Left renal cortex interstitium (tissue), 4 donors: ENCODE measurements around the gene SUPT6H. TPM values are rescaled to one million over a fixed set of nuclear protein-coding genes. Genes with fewer than 3 reads are reported as not detected.
"Not testable (repeated sequence)": the region's sequence is repeated elsewhere in the genome, so short reads cannot be mapped to it uniquely, and the experiment has no call there.

Experiments used
- DNase-seq, 4 donors: peaks; one replicate each; pipeline ENCODE4 v3.0.0-alpha.2; 2013; ENCODE audit warnings: low read depth in 4 of 4, low spot score in 2 of 4, missing footprints in 1 of 4
- polyA plus RNA-seq, 4 donors: library from polyadenylated mRNA; unstranded; fragments of 120-200 nt; gene quantifications; one replicate each; pipeline ENCODE4 v1.2.1, GENCODE V29; 2013; ENCODE audit not compliant: insufficient read length in 4 of 4

The SUPT6H gene
- polyA plus RNA-seq, 4 donors = 63.1 to 83.7 (median 74.1) TPM

- DNase-seq = no peak
Measured at GRCh38 chr17:28734712-28735241, 72.8 kb downstream of the SUPT6H start.

GRCh38 chr17:28735242-28735722 lies 73.3 kb downstream of the SUPT6H start:
- DNase-seq = no peak

DNA sequence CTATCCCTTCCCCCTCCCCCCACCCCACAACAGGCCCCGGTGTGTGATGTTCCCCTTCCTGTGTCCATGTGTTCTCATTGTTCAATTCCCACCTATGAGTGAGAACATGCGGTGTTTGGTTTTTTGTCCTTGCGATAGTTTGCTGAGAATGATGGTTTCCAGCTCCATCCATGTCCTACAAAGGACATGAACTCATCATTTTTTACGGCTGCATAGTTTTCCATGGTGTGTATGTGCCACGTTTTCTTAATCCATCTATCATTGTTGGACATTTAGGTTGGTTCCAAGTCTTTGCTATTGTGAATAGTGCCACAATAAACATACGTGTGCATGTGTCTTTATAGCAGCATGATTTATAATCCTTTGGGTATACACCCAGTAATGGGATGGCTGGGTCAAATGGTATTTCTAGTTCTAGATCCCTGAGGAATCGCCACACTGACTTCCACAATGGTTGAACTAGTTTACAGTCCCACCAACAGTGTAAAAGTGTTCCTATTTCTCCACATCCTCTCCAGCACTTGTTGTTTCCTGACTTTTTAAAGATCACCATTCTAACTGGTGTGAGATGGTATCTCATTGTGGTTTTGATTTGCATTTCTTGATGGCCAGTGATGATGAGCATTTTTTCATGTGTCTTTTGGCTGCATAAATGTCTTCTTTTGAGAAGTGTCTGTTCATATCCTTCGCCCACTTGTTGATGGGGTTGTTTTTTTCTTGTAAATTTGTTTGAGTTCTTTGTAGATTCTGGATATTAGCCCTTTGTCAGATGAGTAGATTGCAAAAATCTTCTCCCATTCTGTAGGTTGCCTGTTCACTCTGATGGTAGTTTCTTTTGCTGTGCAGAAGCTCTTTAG lies 74.1 kb downstream of the SUPT6H start:
- DNase-seq = not testable (repeated sequence)

- DNase-seq = no peak
Measured at GRCh38 chr17:28737316-28737715, 75.3 kb downstream of the SUPT6H start.

GRCh38 chr17:28737770-28738679 lies 76.0 kb downstream of the SUPT6H start:
- no peak for DNase-seq

GRCh38 chr17:28738680-28739384 lies 76.8 kb downstream of the SUPT6H start:
- DNase-seq = no peak

DNA sequence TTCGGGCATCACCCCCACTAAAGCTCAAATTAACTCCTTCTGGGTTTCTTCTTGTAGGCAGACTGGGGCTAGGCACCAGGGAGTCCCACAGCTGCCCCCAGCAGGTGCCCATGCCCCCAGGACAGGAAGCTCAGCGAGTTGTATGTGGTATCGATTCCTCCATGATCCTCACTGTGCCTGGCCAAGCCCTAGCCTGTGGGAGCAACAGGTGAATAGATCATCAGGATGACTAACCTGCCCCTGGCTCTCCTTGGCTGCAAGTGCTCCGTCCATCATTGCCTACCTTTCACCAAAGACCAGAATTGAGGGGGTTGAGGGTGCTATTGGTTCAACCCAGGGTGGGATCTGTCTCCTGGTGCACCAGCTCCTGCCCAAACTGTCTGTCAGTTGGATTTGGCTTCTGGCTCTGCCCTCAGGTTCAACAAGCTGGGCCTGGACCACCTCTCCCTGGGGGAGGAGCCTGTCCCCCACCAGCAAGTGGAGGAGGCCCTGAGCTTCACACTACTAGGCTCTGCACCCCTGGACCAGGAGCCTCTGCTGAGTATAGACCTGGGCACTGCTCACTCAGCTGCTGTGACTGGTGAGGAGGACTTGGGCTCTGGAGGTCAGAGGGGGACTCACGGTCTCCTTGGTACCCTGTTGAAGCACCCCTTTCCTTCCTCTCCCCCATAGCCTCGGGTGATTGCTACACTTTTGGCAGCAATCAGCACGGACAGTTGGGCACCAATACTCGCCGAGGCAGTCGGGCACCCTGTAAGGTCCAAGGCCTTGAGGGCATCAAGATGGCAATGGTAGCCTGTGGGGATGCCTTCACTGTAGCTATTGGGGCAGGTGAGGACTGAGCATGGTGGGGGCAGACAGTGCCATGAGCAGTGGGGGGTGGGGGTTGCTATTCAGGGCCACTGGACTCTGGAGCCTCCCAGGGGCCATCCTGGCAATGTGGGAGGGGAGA lies 78.7 kb downstream of the SUPT6H start:
- no peak for DNase-seq

DNA sequence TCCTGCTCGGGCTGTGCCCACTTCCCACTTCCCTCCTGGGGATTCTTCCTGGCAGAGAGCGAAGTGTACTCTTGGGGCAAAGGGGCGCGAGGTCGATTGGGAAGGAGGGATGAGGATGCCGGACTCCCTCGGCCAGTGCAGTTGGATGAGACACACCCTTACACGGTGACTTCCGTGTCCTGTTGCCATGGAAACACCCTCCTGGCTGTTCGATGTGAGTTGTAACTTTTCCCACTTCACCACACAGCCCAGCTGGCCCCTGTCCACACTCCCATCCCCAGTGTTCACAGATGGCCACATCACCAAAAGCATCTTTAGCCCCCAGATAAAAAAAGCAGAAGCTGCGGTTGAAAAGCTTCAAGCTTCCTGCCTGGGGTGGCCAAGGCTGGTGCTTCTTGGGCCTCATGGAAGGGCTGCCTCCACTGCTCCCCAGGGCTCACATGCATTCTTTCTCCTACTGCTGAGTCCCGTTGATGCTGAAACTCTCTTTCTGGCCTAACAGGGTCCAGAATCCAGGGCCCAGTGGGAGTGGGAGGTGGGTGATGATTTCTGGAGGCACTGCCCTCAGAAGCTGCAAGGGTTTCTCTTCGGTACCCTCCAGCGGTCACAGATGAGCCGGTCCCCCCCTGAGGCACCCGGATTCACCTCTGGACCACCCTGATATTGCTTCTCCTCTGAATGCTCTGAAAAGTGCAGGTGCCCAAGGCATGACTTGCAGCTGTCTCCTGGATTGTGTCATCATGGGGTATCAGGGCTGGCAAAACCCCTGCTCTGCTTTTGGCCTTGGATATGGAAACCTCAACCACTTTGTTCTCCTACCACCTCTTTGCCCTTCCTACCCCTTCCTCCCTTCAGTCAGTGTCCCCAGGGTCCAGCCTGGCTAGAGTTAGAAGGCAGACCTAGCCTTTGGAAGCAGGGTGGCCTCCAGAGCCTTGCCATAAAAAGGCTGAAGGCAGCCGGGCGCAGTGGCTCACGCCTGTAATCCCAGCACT lies 79.6 kb downstream of the SUPT6H start:
- no peak for DNase-seq

- DNase-seq = peak in 1 of 4 donors; percentile 77
Measured at GRCh38 chr17:28743243-28744103, 81.5 kb downstream of the SUPT6H start, which contains the start of gene TRAF4. Gene TRAF4 (plus strand): TSS chr17:28744011. CDS start chr17:28744113, 102 bp downstream.

DNA sequence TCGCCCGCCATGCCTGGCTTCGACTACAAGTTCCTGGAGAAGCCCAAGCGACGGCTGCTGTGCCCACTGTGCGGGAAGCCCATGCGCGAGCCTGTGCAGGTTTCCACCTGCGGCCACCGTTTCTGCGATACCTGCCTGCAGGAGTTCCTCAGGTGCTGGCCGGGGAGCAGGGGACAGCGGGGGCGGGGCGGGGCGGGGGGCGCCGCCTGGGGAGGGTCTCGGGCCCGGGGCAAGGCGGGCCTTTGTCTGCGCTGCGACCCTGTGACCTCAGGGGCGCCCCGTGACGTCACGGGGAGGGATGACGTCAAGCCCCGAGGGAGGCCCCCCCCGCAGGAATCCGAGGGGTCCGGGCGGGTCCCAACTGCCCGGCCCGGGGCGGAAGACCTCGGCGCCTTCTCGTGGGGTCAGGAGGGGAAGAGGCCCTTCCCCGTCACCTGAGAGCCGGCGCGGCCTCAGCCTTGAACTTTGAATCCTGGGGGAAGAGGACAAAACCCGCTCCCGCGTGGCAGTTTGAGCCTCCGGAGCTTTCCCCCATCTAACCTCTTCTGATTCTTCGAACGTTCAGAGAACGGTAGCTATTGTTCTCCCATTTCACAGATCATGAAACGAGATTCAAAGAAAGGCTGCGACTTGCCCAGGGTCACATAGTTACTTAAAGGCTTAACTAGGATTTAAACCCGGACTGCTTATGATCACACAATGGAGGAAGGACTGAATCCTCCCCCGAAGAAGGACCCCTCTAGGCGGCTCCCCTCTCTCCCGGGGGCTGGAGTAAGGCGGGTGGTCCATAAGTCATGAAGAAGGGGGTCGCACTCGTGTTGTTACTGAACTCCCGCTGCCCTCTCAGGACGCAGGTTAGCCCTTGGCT lies 82.3 kb downstream of the SUPT6H start:
- no peak for DNase-seq

DNA sequence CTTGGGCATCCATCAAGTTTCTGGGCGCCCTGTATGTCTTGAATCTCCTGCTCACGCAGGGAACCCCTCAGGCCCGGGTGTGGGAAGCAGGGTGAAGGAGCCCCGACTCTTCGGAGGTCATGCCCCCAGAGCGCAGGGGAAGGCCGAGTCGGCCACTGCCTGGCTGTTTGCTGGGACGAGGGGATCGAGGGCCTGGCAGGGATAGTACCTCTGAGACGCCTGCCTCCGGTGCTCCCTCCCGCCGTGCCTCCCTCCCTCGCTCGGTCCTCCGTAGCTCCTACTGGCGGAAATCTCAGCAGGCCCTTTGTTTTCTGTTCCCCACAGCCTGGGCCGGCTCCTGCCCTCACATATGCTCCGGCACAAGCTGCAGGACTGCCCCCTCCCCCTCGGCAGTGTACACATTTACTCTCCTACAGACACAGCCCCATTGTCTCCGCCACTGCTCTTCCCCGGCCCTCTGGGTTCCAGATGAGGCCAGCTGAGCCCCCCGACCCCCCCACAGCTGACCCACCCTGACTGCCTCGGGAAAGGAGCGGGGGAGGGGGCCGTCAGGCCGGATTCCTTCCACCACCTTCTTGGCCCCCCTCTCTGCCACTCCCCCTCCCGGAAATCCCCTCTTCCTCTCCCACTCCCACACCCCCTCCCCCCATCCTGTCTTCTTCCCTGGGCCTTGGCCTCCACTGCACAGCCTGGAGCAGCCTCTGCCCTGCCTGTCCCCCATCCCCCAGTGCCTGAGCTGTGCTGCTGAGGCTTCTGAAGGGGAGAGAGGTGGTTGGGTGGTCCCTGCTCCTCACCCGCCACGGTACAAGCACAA lies 83.2 kb downstream of the SUPT6H start:
- DNase-seq = peak in 3 of 4 donors; percentile 66 to 69 (median 68)

GRCh38 chr17:28745786-28746411 lies 83.9 kb downstream of the SUPT6H start:
- peak in 3 of 4 donors; percentile 57 to 69 (median 66) for DNase-seq

DNA sequence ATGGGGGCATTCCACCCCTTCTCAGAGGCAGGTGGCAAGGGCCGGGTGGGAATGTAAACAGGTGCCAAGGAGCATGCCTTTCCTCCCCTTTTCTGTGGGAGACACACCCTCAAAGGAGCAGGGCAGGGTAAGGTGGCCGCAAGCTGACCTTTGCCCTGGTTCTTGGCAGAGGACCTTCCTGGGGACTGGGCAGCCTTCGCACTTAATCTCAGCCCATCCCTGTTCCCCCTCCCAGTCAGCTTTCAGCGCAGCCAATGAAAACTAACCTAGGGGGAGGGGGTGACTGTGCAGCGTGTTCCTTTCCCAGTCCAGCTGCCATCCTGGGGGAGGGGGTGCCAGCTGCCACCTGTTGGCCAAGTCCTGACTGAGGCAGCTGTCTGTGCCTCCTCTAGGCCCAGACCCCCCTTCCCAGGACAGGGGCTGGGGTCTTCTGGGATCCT lies 84.6 kb downstream of the SUPT6H start:
- DNase-seq = no peak

DNA sequence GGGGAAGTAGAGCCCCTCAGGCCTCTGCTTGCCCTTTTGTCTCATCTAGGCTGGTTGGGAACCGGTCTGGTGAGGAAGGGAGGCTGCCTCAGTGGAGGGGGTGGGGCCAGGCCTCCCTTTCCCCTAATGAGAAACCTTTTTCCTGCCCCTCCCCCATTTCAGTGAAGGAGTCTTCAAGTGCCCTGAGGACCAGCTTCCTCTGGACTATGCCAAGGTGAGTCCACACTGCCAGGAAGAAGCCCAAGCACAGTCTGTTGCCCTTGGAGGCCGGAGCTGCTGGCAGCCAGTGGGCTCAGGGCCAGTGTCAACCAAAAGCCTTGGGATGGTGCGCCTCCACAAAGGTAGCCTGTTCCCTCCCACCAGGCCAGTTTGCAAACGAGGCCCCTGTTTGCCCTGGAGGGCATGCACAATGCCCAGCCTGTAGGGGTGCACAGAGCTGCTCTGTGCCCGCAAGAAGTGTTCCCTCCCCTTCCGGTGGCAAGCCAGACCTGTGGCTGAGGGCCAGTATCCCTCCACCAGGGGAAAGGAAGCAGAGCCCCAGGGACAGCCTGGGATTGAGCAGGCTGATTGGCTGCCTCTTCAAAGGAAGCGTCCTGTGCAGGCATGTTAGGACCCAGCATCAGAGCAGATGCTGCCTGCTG lies 85.2 kb downstream of the SUPT6H start:
- no peak for DNase-seq
